SK-N-MC (cell line): ENCODE data around the gene OR51B2.

Experiments
- EZH2 ChIP-seq: fragments of 200-600 bp; sonication (generic); IDR thresholded peaks from one replicate; pipeline ENCODE4 v1.6.1; 2017; ENCODE audit warnings: antibody characterized with exemption
- POLR2AphosphoS5 ChIP-seq: IDR thresholded peaks from 2 replicates; pipeline ENCODE4 v1.6.1; 2012; ENCODE audit warnings: mild to moderate bottlenecking, low read depth, low read length, borderline replicate concordance

DNA sequence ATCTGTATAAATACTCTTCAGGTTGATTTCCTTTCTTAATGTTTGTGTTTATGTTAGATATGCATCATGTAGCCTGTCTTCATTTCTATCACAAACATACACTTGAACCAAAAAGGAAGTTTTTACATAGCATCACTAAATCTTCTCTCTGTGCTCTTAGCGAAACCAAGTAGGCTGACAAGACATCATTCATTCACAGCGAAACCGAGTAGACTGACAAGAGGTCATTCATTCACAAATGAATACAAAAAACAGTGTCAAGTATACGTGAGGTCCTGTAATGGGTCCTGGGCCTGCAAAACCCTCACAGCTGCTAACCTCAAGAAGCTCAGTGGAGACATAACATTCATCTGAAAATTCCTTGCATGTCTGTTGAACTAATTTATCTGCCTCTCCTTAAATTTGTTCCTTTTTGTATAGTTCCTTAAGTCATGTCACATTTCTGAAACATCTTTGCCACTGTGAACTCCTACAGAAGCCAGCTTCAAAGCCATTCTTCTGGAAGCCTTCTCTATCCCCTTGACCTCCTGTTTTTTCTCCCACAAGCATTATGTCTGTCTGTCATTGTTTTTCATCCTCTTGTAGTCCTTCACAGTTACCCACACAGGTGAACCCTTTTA is 44.5 kb downstream of the OR51B2 start:
- TF ChIP-seq EZH2 (no peak), POLR2AphosphoS5 (no peak)
